Prostate gland (tissue), 2 donors: Measurements from ENCODE around the gene COG5. TPM values are rescaled to one million over a fixed set of nuclear protein-coding genes. Genes with fewer than 3 reads are reported as not detected.

Experiments used
- DNase-seq: peaks from one replicate; pipeline ENCODE4 v3.0.0-alpha.2; 2019; ENCODE audit warnings: low spot score
- H3K27ac ChIP-seq, 2 donors: fragments of 200-600 bp; sonication (generic); 2 replicates each; pipeline ENCODE4 v1.5.1; 2017 to 2019
- H3K27me3 ChIP-seq: fragments of 200-600 bp; sonication (generic); replicated peaks from 2 replicates; pipeline ENCODE4 v1.5.1; 2019; ENCODE audit not compliant: insufficient read depth
- H3K36me3 ChIP-seq, 2 donors: fragments of 200-600 bp; sonication (generic); 1 replicate in 1 of 2; 2 replicates in 1 of 2; pipeline versions ENCODE4 v1.5.1 to v1.8.1; 2017 to 2019
- H3K4me1 ChIP-seq: fragments of 200-600 bp; sonication (generic); replicated peaks from 2 replicates; pipeline ENCODE4 v1.5.1; 2019
- H3K4me3 ChIP-seq, 2 donors: fragments of 200-600 bp; sonication (generic); 2 replicates each; pipeline ENCODE4 v1.5.1; 2017 to 2019
- H3K9me3 ChIP-seq: fragments of 200-600 bp; sonication (generic); 2 replicates; pipeline ENCODE4 v1.5.1; 2017
- POLR2A ChIP-seq: fragments of 450-650 bp; IDR thresholded peaks from one replicate; pipeline ENCODE4 v1.6.1; 2016; ENCODE audit warnings: antibody characterized with exemption, mild to moderate bottlenecking
- POLR2AphosphoS5 ChIP-seq: sonication (generic); formaldehyde crosslinking; IDR thresholded peaks from one replicate; pipeline ENCODE4 v1.6.1; 2017; ENCODE audit warnings: antibody characterized with exemption
- WGBS: methylation state at CpG from one replicate; pipeline ENCODE4 v1.1.5; 2018; 5-methylcytosine and 5-hydroxymethylcytosine counted together
- intact Hi-C: fragments of 100-400 bp; cut with DNase I; formaldehyde crosslinking; loops from one replicate; pipeline ENCODE4 v1.14.2; 2022
- total RNA-seq, 2 donors: library from RNA; depleted of rRNA; stranded (reverse); fragments of >200 nt; gene quantifications; one replicate each; pipeline ENCODE4 v1.1.0, GENCODE V29; 2016
- TF ChIP-seq, protein P1 (sequence below), 4 experiments: fragments of 200-600 bp in 2 of 4; fragments of 450-650 bp in 2 of 4; sonication (generic) in 2 of 4; IDR thresholded peaks; 1 replicate in 3 of 4; 2 replicates in 1 of 4; pipeline ENCODE4 v1.5.1; 2016 to 2019; ENCODE audit warnings: antibody characterized with exemption in 4 of 4, mild to moderate bottlenecking in 2 of 4, moderate library complexity in 2 of 4

The COG5 gene
- total RNA-seq, 2 donors from 2014 or later: 35.1 to 86.4 TPM

DNA sequence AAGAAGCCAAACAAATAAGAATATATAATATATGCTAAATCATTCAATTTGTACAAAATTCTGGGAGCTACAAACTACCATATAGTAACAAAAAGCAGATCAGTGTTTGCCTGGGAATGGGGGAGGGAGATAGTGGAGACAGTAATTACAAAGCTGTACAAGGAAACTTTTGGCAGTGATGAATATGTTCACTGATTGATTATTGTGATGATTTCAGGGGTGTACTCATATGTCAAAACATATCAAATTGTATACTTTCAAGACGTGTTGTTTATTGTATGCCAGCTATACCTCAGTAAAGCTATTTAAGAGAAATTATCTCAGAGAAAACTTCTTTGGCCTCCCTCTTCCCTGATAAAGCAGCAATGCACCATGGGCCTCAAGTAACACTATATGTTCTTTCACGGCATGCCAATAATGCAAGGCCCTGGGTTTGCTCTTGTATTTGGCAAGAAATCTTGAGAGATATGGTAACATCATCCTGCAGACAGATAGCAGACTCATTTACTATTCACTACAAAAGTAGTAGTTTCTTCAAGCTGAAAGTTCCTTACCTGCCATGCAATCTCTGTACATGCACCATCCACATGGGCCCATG is 261.4 kb downstream of the COG5 start:
- DNase-seq: no peak
- Histone ChIP-seq H3K9me3 (no peaks in the 10 kb centered on the region), H3K27me3 (no peaks in the 10 kb centered on the region), H3K4me3 (no peak overlapping the region), H3K27ac (no peak overlapping the region), H3K4me1 (no peaks in the 10 kb centered on the region), H3K36me3 (no peaks in the 10 kb centered on the region)
- WGBS: 98% methylated on average over 2 of the region's 2 CpGs
- no peak for TF ChIP-seq POLR2AphosphoS5
- no peak for TF ChIP-seq POLR2A
- TF ChIP-seq, protein P1, sequence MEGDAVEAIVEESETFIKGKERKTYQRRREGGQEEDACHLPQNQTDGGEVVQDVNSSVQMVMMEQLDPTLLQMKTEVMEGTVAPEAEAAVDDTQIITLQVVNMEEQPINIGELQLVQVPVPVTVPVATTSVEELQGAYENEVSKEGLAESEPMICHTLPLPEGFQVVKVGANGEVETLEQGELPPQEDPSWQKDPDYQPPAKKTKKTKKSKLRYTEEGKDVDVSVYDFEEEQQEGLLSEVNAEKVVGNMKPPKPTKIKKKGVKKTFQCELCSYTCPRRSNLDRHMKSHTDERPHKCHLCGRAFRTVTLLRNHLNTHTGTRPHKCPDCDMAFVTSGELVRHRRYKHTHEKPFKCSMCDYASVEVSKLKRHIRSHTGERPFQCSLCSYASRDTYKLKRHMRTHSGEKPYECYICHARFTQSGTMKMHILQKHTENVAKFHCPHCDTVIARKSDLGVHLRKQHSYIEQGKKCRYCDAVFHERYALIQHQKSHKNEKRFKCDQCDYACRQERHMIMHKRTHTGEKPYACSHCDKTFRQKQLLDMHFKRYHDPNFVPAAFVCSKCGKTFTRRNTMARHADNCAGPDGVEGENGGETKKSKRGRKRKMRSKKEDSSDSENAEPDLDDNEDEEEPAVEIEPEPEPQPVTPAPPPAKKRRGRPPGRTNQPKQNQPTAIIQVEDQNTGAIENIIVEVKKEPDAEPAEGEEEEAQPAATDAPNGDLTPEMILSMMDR (IDR thresholded peaks at IDR 0.05): no peak
- intact Hi-C loops: no loop called here

DNA sequence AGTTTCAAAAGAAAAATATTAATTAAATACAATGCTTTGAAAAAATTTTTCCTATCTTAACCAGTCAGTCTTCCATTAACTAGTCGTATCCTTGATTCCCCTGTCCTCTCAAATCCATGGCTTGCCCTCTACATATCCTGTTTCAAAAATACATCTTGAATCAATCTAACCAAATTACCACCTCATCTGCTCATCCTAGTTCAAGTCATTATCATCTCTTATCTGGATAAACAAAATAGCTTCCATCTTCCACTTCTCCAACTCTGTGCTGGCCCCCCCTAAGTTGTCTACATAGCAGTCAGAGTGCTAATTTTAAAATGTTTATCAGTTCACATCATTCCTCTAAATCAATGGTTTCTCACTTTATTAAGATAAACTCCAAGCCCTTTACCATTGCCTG is 269.5 kb downstream of the COG5 start:
- intact Hi-C loops: no loop called here
- Histone ChIP-seq H3K36me3 (peaks cover 0 to 5% of the 10 kb centered on the region in 2 donors), H3K4me1 (no peaks in the 10 kb centered on the region), H3K9me3 (no peaks in the 10 kb centered on the region), H3K27ac (no peak overlapping the region), H3K27me3 (no peaks in the 10 kb centered on the region), H3K4me3 (no peak overlapping the region)
- 98% methylated on average over 1 of the region's 1 CpG for WGBS
- TF ChIP-seq, protein P1 (IDR thresholded peaks at IDR 0.05): no peak
- TF ChIP-seq POLR2AphosphoS5 (no peak), POLR2A (no peak)
- no peak for DNase-seq

DNA sequence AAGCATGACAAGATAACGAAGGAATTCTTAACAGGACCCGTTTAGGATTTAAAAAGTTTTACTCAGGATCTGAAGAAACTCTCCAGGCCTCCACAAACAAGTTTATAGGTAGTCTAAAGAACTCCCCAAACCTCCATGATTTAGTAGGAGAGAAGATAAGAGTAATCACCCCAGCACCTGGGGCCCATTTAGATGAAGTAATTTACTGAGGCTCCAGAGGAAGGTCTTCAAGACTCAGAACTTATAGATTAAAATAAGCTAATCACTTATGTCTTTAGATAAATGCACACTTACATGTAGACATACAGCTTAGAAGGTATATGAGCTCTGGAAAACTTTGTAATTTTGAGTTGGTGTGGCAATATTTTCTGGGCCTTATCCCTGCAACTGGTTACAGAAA is 271.1 kb downstream of the COG5 start:
- 80% methylated on average over 2 of the region's 2 CpGs for WGBS
- Histone ChIP-seq H3K27ac (no peak overlapping the region), H3K4me3 (no peak overlapping the region), H3K27me3 (no peaks in the 10 kb centered on the region), H3K9me3 (no peaks in the 10 kb centered on the region), H3K4me1 (no peaks in the 10 kb centered on the region), H3K36me3 (peaks cover 0 to 5% of the 10 kb centered on the region in 2 donors)
- DNase-seq: no peak
- TF ChIP-seq POLR2A: no peak
- TF ChIP-seq, protein P1 (IDR thresholded peaks at IDR 0.05): no peak
- TF ChIP-seq POLR2AphosphoS5: no peak
- intact Hi-C loops: no loop called here

DNA sequence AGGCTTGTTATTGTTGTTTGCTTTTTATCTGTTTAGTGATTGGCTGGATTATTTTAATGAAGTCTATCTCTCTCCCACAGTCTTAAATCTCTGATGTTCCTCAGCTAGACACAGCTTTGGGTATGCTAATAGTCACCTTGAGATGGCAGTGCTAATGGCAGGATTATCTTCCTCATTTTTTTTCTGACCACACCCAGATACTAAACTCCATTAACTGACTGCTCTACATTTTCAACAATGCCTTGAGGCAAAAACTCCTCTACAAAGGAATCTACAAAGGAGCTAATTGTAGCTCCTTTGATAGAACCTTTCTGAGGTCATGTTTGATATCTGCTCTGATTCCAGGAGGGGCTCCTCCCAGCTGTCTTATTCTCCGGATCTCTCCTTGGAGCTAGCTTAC is 272.3 kb downstream of the COG5 start:
- Histone ChIP-seq H3K9me3 (no peaks in the 10 kb centered on the region), H3K4me3 (no peak overlapping the region), H3K27me3 (no peaks in the 10 kb centered on the region), H3K27ac (no peak overlapping the region), H3K36me3 (peaks cover 0 to 5% of the 10 kb centered on the region in 2 donors), H3K4me1 (no peaks in the 10 kb centered on the region)
- WGBS: 54% methylated on average over 1 of the region's 1 CpG
- intact Hi-C loops: no loop called here
- no peak for DNase-seq
- no peak for TF ChIP-seq POLR2AphosphoS5
- TF ChIP-seq, protein P1 (IDR thresholded peaks at IDR 0.05): no peak
- no peak for TF ChIP-seq POLR2A
